Kidney epithelial cell (primary cell): ENCODE data around the gene LTB. TPM values are rescaled to one million over a fixed set of nuclear protein-coding genes. Genes with fewer than 3 reads are reported as not detected.
A peak's percentile ranks its signal among the peaks of the same experiment; 100 is the strongest.

Experiments
- DNase-seq: peaks from one replicate; pipeline ENCODE4 v3.0.0-alpha.2; 2010; ENCODE audit warnings: low read depth
- H3K27me3 ChIP-seq: 2 replicates; pipeline ENCODE4 v1.6.0; 2011; ENCODE audit warnings: low read length; ENCODE audit not compliant: control insufficient read depth, insufficient read depth
- H3K36me3 ChIP-seq: 2 replicates; pipeline ENCODE4 v1.5.1; 2011; ENCODE audit warnings: low read length; ENCODE audit not compliant: control insufficient read depth, insufficient read depth
- H3K4me3 ChIP-seq: 2 replicates; pipeline ENCODE4 v1.5.1; 2011; ENCODE audit warnings: low read depth, mild to moderate bottlenecking, control low read depth, low read length
- total RNA-seq: library from RNA; depleted of rRNA; stranded (reverse); fragments of >200 nt; gene quantifications from 2 replicates; pipeline ENCODE4 v1.2.3, GENCODE V29; 2015
- TF ChIP-seq, protein P1 (sequence below): IDR thresholded peaks from 2 replicates; pipeline ENCODE4 v1.5.1; 2011; ENCODE audit warnings: mild to moderate bottlenecking, moderate library complexity, low read length, control low read depth, inconsistent platforms; ENCODE audit not compliant: insufficient read depth, poor library complexity, severe bottlenecking

LTB gene
- total RNA-seq, 1 donor from 2014 or later: 21.4 TPM

DNA sequence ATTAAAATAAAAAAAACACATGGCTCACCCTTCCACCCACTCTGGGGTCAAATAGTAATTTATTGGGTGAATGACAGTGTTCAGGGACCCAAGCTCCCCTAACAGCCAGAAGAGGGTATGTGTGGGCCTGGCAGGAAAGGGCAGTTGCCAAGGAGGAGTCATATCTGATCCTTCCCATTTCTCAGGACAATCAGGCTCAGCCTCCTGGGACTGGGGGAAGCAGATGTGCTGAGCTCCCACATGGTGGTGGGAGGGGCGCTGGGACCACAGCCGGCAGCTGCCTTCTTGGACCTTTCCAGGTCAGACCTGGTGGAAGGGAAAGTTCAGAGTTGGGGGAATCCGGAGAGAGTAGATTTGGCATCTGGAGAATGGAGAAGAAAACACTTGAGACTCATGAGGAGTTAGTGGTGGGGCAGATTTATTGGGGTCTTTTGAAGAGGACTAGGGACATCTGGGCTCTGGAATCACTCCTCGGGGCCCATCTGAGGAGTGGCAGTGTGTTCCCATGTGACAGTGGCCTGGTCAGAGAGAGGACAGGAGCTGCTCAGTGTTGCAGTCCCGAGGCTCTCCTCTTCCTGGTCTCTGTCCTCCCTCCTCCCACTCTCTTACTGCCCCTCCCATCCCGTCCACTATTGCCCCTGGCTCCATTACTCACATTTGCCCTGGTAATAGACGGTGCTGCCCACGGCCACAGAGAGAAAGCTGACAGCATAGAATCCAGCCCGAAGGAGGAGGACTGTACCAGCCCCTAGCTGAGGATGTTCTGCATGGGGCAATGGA, 6.8 kb upstream of the LTB start:
- H3K27me3 ChIP-seq: no peaks in the 10 kb centered on the region
- DNase-seq: no peak
- no peak overlapping the region for H3K4me3 ChIP-seq
- TF ChIP-seq, protein P1, sequence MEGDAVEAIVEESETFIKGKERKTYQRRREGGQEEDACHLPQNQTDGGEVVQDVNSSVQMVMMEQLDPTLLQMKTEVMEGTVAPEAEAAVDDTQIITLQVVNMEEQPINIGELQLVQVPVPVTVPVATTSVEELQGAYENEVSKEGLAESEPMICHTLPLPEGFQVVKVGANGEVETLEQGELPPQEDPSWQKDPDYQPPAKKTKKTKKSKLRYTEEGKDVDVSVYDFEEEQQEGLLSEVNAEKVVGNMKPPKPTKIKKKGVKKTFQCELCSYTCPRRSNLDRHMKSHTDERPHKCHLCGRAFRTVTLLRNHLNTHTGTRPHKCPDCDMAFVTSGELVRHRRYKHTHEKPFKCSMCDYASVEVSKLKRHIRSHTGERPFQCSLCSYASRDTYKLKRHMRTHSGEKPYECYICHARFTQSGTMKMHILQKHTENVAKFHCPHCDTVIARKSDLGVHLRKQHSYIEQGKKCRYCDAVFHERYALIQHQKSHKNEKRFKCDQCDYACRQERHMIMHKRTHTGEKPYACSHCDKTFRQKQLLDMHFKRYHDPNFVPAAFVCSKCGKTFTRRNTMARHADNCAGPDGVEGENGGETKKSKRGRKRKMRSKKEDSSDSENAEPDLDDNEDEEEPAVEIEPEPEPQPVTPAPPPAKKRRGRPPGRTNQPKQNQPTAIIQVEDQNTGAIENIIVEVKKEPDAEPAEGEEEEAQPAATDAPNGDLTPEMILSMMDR: no peak
- H3K36me3 ChIP-seq: no peaks in the 10 kb centered on the region

DNA sequence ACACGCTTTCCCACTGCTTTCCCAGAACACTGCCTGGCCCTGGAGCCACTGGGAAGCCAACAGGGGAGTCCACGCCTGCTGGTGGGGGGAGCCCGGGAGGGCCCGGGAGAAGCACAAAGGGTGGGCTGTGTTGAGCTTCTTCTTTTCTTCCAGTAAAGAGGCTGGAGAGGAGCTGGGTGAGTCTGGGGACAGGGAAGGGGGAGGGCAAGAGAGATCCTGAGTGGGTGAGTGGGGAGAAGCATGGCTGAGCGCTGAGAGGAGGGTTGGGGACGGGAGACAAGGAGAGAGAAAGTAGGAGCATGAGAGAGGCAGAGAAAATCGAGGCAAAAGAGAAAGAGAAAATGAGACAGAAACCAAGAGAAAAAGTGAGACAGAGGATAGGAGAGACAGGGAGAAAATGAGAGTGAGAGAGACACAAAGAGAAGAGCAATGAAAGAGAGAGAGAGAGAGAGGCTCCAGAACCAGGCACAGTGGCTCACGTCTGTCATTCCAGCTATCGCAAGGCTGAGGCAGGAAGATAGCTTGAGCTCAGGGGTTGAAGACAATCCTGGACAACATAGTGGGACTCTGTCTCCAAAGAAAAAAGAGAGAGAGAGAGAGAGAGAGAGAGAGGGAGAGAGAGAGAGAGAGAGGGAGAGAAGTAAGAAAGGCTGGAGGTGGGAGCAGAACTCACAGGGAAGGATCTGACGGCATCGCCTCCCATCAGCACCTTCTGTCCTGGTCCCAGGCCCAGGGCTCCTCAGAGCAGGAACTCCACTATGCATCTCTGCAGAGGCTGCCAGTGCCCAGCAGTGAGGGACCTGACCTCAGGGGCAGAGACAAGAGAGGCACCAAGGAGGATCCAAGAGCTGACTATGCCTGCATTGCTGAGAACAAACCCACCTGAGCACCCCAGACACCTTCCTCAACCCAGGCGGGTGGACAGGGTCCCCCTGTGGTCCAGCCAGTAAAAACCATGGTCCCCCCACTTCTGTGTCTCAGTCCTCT, 5.9 kb upstream of the LTB start:
- no peaks in the 10 kb centered on the region for H3K36me3 ChIP-seq
- TF ChIP-seq, protein P1: no peak
- no peak overlapping the region for H3K4me3 ChIP-seq
- H3K27me3 ChIP-seq: no peaks in the 10 kb centered on the region
- no peak for DNase-seq

DNA sequence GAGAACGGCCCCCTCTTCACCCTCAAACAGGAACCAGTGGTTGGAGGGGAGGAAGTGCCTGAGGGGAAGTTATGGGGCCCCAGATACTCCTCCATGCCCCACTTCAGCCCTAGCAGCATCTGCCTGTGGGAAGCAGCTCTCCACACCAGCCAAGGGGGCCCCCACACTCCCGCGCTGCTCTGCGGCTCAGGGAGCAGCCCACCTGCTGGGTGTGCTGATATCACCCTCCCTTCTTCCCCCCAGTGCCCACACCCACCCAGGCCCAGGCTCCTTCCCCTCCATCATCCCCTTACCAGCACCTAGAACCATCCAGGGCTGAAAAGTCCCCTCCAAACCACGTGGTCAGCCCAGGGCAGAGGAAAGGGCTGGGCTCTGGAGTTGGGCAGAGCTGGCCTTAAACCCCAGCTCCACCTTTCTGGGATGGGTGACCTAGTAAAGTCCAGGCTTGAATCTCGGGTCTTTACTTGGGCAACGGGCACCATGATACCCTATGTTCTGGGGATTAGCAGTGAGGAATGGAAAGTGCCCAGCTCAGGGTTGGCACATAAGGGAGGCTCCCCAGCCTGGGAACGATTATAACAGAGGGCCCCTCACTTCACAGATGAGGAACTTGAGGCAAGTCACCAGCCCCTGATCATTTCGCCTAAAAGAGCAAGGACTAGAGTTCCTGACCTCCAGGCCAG, 4.5 kb upstream of the LTB start:
- no peak overlapping the region for H3K4me3 ChIP-seq
- H3K36me3 ChIP-seq: no peaks in the 10 kb centered on the region
- H3K27me3 ChIP-seq: no peaks in the 10 kb centered on the region
- TF ChIP-seq, protein P1: no peak
- no peak for DNase-seq

DNA sequence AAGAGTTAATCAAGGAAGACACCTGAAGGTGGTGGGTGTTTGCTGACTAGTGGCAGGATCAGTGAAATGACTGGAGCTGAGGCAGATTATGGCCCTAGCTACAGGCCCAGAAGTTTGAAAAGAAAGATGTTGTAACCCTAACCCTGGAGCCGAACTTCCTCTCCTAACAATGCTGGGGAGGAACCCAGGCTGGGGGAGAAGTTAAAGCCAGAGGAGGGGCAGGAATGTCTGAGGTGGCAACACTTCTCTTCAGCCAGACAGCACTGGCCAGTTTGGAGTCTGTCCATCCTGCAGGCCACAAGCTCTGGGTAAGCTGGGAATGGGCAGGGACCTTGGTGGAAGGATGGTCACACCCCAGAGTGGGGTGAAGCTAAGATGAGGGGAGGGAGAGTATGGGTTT, 3.8 kb upstream of the LTB start, which contains the start of gene LST1:
Gene LST1, plus strand, starts transcription at position 270 of the 400 bp plus-strand sequence. CDS start 1,023 bp downstream, outside the sequence.
- Histone ChIP-seq H3K4me3 (no peak within 1 kb of the TSS), H3K36me3 (no peaks in the 10 kb centered on the region), H3K27me3 (no peaks in the 10 kb centered on the region)
- TF ChIP-seq, protein P1: no peak
- DNase-seq: no peak

DNA sequence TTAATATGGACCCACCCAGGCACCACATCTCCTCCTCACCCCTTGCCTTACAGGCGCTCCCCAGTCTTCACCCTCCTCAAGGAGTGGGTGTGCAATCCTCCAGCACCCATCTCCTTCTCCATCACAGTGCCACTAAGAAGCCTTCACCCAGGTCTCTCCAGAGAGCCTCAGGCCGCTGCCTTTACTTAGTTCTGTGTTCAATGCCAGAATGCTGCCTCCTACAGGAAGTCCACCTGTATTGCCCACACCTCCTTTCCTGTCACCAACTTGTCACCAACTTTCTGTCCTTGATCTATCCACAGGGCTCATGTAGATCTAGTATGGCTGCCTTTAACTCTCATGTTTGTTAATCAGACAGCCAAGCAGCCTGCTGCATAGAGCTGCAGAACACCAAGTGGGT, 3.3 kb upstream of the LTB start:
- DNase-seq: no peak
- H3K4me3 ChIP-seq: no peak overlapping the region
- H3K36me3 ChIP-seq: no peaks in the 10 kb centered on the region
- no peaks in the 10 kb centered on the region for H3K27me3 ChIP-seq
- TF ChIP-seq, protein P1: peak; percentile 25
